ENCODE measurements around the gene DAPK1. TPM values are rescaled to one million over a fixed set of nuclear protein-coding genes. Genes with fewer than 3 reads are reported as not detected.

DAPK1 gene
- polyA plus RNA-seq, 1 donor from 2014 or later: 45.0 TPM

GRCh38 chr9:87604886-87605588 is 107.4 kb downstream of the DAPK1 start:
- H3K36me3 ChIP-seq (ENCODE audit: insufficient read depth, low read length): no peaks in the 10 kb centered on the region

GRCh38 chr9:87605676-87606075 is 108.0 kb downstream of the DAPK1 start:
- Histone ChIP-seq H3K4me3 (ENCODE audit: low read length) (no peak overlapping the region), H3K9ac (ENCODE audit: low read length) (no peak overlapping the region), H3K27ac (ENCODE audit: low read length) (no peak overlapping the region), H3K9me3 (ENCODE audit: low read length) (no peaks in the 10 kb centered on the region), H3K36me3 (ENCODE audit: insufficient read depth, low read length) (no peaks in the 10 kb centered on the region), H3K27me3 (ENCODE audit: insufficient read depth, low read depth, low read length) (no peaks in the 10 kb centered on the region), H3K9me2 (ENCODE audit: insufficient read depth, low read length) (no peaks in the 10 kb centered on the region), H2AFZ (ENCODE audit: low read depth, low read length) (no peak overlapping the region), H3K79me2 (replicated peaks; ENCODE audit: insufficient read depth, low read length) (no peaks in the 10 kb centered on the region), H3F3A (ENCODE audit: insufficient read depth, low read length, poor library complexity, severe bottlenecking) (no peaks in the 10 kb centered on the region), H3K4me2 (ENCODE audit: low read length) (no peak overlapping the region), H4K20me1 (ENCODE audit: insufficient read depth) (no peaks in the 10 kb centered on the region)
- TF ChIP-seq CTCF (IDR thresholded peaks at IDR 0.05; ENCODE audit: poor library complexity, severe bottlenecking) (no peak), EZH2 (IDR thresholded peaks at IDR 0.05; ENCODE audit: borderline replicate concordance, insufficient read depth, low read length, poor library complexity, severe bottlenecking) (no peak), SMC3 (conservative IDR thresholded peaks at IDR 0.05; ENCODE audit: poor library complexity) (no peak)

More at GRCh38 chr9:87604886-87605588, 107.4 kb downstream of the DAPK1 start:
- H2AFZ ChIP-seq (ENCODE audit: low read depth, low read length): no peak overlapping the region
- H4K20me1 ChIP-seq (ENCODE audit: insufficient read depth): no peaks in the 10 kb centered on the region
- no peak overlapping the region for H3K4me2 ChIP-seq (ENCODE audit: low read length)
- no peaks in the 10 kb centered on the region for H3F3A ChIP-seq (ENCODE audit: insufficient read depth, low read length, poor library complexity, severe bottlenecking)
- H3K27ac ChIP-seq (ENCODE audit: low read length): no peak overlapping the region
- no peaks in the 10 kb centered on the region for H3K27me3 ChIP-seq (ENCODE audit: insufficient read depth, low read depth, low read length)
- TF ChIP-seq EZH2 (IDR thresholded peaks at IDR 0.05; ENCODE audit: borderline replicate concordance, insufficient read depth, low read length, poor library complexity, severe bottlenecking) (no peak), SMC3 (conservative IDR thresholded peaks at IDR 0.05; ENCODE audit: poor library complexity) (no peak), EP300 (conservative IDR thresholded peaks at IDR 0.05; ENCODE audit: poor library complexity, severe bottlenecking) (no peak), POLR2AphosphoS5 (IDR thresholded peaks at IDR 0.05) (no peak), MXI1 (conservative IDR thresholded peaks at IDR 0.05; ENCODE audit: poor library complexity, severe bottlenecking) (no peak), RAD21 (conservative IDR thresholded peaks at IDR 0.05) (no peak), CTCF (IDR thresholded peaks at IDR 0.05; ENCODE audit: poor library complexity, severe bottlenecking) (no peak), TAF1 (IDR thresholded peaks at IDR 0.05; ENCODE audit: low read depth) (no peak), REST (IDR thresholded peaks at IDR 0.05; ENCODE audit: borderline replicate concordance) (no peak)
- no peaks in the 10 kb centered on the region for H3K79me2 ChIP-seq (replicated peaks; ENCODE audit: insufficient read depth, low read length)
- no peak overlapping the region for H3K4me3 ChIP-seq (ENCODE audit: low read length)
- no peaks in the 10 kb centered on the region for H3K9me2 ChIP-seq (ENCODE audit: insufficient read depth, low read length)
- no peak overlapping the region for H3K9ac ChIP-seq (ENCODE audit: low read length)
- H3K9me3 ChIP-seq (ENCODE audit: low read length): no peaks in the 10 kb centered on the region
